Neural cell (in vitro differentiated cells): Measurements from ENCODE around the gene COPS7B.

Experiments
- EP300 ChIP-seq: fragments of 450-650 bp; conservative IDR thresholded peaks from 2 replicates; pipeline ENCODE4 v1.6.1; 2014; ENCODE audit warnings: antibody characterized with exemption, mild to moderate bottlenecking, moderate library complexity; ENCODE audit not compliant: poor library complexity, severe bottlenecking
- EZH2 ChIP-seq: fragments of 200-600, 300-800 bp; shearing (Covaris generic), sonication (generic); IDR thresholded peaks from 2 replicates; pipeline ENCODE4 v1.6.1; 2014; ENCODE audit warnings: antibody characterized with exemption, low read length, borderline replicate concordance, mild to moderate bottlenecking; ENCODE audit not compliant: insufficient read depth, poor library complexity, severe bottlenecking
- POLR2AphosphoS5 ChIP-seq: IDR thresholded peaks from 2 replicates; pipeline ENCODE4 v1.6.1; 2012
- TAF1 ChIP-seq: IDR thresholded peaks from 2 replicates; pipeline ENCODE4 v1.6.1; 2012; ENCODE audit warnings: low read depth
- TF ChIP-seq, protein P1 (sequence below): fragments of 450-650 bp; IDR thresholded peaks from 2 replicates; pipeline ENCODE4 v1.5.1; 2014; ENCODE audit warnings: antibody characterized with exemption, mild to moderate bottlenecking, moderate library complexity; ENCODE audit not compliant: poor library complexity, severe bottlenecking
- TF ChIP-seq, protein P2 (sequence below): IDR thresholded peaks from 2 replicates; pipeline ENCODE4 v1.6.1; 2012; ENCODE audit warnings: borderline replicate concordance

DNA sequence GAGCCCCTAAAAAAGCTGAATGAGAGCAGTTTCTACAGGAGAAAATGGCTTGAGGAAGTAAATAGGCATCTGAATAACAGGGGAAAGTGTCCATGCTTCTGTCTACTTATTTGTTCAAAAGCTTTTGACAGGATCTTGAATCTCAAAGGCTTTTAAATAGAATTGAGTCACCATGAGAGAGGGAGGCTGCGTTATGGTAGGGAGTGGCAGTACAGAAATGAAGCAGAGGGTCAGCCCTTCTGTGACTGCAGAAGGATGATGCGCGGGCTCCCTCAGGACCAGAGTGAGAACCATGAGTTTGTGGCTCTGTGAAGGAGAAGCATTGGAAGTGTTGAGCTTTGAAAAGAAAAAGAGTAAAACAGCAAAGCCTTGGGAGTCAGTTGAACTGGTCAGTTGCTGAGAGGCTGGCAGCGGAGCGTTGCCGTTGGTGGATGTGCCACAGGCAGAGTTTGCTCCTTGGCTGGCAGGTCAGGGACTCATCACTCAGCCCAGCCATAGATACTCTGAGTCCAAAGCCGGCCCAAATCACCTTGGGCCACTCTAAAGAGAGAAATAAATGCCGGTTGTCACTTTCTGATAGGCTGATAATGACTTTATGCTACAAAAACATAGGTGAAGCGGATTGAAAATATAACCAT is 17.4 kb downstream of the COPS7B start:
- TF ChIP-seq, protein P1, sequence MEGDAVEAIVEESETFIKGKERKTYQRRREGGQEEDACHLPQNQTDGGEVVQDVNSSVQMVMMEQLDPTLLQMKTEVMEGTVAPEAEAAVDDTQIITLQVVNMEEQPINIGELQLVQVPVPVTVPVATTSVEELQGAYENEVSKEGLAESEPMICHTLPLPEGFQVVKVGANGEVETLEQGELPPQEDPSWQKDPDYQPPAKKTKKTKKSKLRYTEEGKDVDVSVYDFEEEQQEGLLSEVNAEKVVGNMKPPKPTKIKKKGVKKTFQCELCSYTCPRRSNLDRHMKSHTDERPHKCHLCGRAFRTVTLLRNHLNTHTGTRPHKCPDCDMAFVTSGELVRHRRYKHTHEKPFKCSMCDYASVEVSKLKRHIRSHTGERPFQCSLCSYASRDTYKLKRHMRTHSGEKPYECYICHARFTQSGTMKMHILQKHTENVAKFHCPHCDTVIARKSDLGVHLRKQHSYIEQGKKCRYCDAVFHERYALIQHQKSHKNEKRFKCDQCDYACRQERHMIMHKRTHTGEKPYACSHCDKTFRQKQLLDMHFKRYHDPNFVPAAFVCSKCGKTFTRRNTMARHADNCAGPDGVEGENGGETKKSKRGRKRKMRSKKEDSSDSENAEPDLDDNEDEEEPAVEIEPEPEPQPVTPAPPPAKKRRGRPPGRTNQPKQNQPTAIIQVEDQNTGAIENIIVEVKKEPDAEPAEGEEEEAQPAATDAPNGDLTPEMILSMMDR: no peak
- TF ChIP-seq, protein P2, sequence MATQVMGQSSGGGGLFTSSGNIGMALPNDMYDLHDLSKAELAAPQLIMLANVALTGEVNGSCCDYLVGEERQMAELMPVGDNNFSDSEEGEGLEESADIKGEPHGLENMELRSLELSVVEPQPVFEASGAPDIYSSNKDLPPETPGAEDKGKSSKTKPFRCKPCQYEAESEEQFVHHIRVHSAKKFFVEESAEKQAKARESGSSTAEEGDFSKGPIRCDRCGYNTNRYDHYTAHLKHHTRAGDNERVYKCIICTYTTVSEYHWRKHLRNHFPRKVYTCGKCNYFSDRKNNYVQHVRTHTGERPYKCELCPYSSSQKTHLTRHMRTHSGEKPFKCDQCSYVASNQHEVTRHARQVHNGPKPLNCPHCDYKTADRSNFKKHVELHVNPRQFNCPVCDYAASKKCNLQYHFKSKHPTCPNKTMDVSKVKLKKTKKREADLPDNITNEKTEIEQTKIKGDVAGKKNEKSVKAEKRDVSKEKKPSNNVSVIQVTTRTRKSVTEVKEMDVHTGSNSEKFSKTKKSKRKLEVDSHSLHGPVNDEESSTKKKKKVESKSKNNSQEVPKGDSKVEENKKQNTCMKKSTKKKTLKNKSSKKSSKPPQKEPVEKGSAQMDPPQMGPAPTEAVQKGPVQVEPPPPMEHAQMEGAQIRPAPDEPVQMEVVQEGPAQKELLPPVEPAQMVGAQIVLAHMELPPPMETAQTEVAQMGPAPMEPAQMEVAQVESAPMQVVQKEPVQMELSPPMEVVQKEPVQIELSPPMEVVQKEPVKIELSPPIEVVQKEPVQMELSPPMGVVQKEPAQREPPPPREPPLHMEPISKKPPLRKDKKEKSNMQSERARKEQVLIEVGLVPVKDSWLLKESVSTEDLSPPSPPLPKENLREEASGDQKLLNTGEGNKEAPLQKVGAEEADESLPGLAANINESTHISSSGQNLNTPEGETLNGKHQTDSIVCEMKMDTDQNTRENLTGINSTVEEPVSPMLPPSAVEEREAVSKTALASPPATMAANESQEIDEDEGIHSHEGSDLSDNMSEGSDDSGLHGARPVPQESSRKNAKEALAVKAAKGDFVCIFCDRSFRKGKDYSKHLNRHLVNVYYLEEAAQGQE: no peak
- TF ChIP-seq POLR2AphosphoS5: no peak
- TF ChIP-seq TAF1: no peak
- TF ChIP-seq EZH2: no peak
- no peak for TF ChIP-seq EP300
